HL-60 (cell line): ENCODE results near the gene MYO3B.

Experiments used
- DNase-seq, 2 experiments: peaks; one replicate each; pipeline ENCODE4 v3.0.0-alpha.2; 2010 to 2020; ENCODE audit warnings: low read depth in 1 of 2, low spot score in 1 of 2
- H3K27ac ChIP-seq: fragments of 250-450 bp; sonication (Bioruptor Pico); replicated peaks from 2 replicates; pipeline ENCODE4 v1.5.1; 2020; ENCODE audit warnings: mild to moderate bottlenecking, moderate library complexity
- H3K27me3 ChIP-seq: fragments of 250-450 bp; sonication (Bioruptor Pico); 2 replicates; pipeline ENCODE4 v1.5.1; 2021; ENCODE audit warnings: mild to moderate bottlenecking, moderate library complexity; ENCODE audit not compliant: insufficient read depth, poor library complexity, severe bottlenecking
- H3K4me3 ChIP-seq: replicated peaks from 2 replicates; pipeline ENCODE4 v1.5.1; 2011; ENCODE audit warnings: mild to moderate bottlenecking, control low read depth, low read length; ENCODE audit not compliant: insufficient read depth
- CTCF ChIP-seq: IDR thresholded peaks from one replicate; pipeline ENCODE4 v1.5.1; 2011; ENCODE audit warnings: low read length, control low read depth, inconsistent platforms; ENCODE audit not compliant: insufficient read depth
- GABPA ChIP-seq: IDR thresholded peaks from 2 replicates; pipeline ENCODE4 v1.6.1; 2012; ENCODE audit warnings: low read depth
- POLR2AphosphoS5 ChIP-seq: IDR thresholded peaks from 2 replicates; pipeline ENCODE4 v1.6.1; 2012; ENCODE audit warnings: low read depth
- REST ChIP-seq: IDR thresholded peaks from 2 replicates; pipeline ENCODE4 v1.6.1; 2012; ENCODE audit warnings: low read depth; ENCODE audit not compliant: insufficient replicate concordance
- SPI1 ChIP-seq: IDR thresholded peaks from 2 replicates; pipeline ENCODE4 v1.6.1; 2012; ENCODE audit warnings: low read depth, mild to moderate bottlenecking, borderline replicate concordance

MYO3B gene

DNA sequence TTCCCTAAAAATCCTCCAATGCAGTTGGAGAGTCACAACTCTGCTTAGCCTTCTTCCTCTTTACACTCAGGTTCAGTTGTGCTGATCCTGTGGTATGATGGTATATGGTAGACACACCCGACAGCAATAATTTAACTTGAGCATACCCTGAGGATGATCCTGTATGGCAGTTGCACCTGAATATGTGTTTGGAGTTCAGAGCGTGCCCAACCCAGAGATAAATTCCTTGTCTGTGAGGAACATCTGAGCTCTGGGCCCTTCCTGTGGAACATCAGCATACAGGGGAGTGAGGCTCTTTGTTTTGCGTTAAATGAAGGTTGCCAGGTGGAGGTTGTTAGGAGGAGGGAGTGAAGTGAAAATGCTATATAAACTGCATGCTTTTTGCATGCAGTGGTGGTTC is 187.7 kb downstream of the MYO3B start:
- TF ChIP-seq SPI1 (no peak), POLR2AphosphoS5 (no peak), CTCF (no peak), REST (no peak), GABPA (no peak)
- Histone ChIP-seq H3K27me3 (peaks cover 8% of the 10 kb centered on the region), H3K27ac (no peak overlapping the region), H3K4me3 (no peak overlapping the region)
- no peak for DNase-seq

DNA sequence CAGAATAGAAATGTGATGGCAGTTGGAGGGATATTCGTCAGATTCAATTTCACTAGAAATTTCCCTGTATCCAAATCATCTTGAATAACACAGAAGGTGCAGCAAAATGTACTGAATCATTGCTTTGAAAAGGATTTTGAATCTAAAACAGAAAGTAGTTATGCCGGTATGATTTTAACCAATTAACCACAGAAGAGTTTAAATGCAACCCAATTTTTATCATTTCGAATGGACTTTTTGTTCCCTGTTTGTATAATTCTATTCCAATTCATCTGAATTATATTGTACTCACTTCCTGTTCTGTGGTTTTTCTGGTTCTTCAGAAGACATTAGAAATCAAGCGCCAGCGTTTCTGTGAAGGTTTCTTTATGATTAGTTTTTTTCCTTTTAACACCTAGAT is 190.4 kb downstream of the MYO3B start:
- peaks cover 8% of the 10 kb centered on the region for H3K27me3 ChIP-seq
- TF ChIP-seq SPI1, result peak; percentile 51; the same call in 1 of the 2 replicates
- TF ChIP-seq REST, result no peak
- H3K4me3 ChIP-seq, result no peak overlapping the region
- DNase-seq, result no peak
- no peak overlapping the region for H3K27ac ChIP-seq

- TF ChIP-seq GABPA (no peak), POLR2AphosphoS5 (no peak), CTCF (no peak), REST (no peak), SPI1 (no peak)
- no peak for DNase-seq
- Histone ChIP-seq H3K27me3 (peaks cover 8% of the 10 kb centered on the region), H3K4me3 (no peak overlapping the region), H3K27ac (no peak overlapping the region)
Measured at GRCh38 chr2:170369228-170369627, 191.3 kb downstream of the MYO3B start.

DNA sequence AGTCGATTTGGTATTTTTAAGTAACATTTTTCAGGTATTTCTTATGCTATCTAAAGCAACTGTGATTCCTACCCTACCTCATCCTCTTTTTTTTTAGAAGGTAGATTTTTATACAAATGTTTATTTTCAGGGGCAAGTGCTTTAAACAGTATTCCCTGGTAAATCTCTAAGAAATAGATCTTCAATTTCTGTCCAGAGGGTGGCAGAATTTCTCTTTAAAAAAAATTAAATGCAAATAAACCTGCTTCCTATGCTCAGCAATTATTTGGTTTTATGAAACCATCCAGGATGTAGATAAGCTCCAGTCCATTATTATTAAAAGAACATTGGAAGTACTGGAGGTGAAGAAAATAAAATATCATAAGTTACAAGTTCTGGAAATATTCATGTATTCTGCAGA is 191.9 kb downstream of the MYO3B start:
- no peak for DNase-seq
- TF ChIP-seq POLR2AphosphoS5 (no peak), GABPA (no peak), CTCF (no peak), REST (no peak), SPI1 (no peak)
- Histone ChIP-seq H3K27ac (no peak overlapping the region), H3K27me3 (peaks cover 8% of the 10 kb centered on the region), H3K4me3 (no peak overlapping the region)
